Epithelial cell of proximal tubule (primary cell): Measurements from ENCODE around the gene ASS1. TPM values are rescaled to one million over a fixed set of nuclear protein-coding genes. Genes with fewer than 3 reads are reported as not detected.

Source experiments
- DNase-seq: peaks from one replicate; pipeline ENCODE4 v3.0.0-alpha.2; 2011; ENCODE audit warnings: low read depth
- H3K4me3 ChIP-seq: 2 replicates; pipeline ENCODE4 v1.5.1; 2011; ENCODE audit warnings: low read depth, mild to moderate bottlenecking, low read length
- CTCF ChIP-seq: conservative IDR thresholded peaks from 2 replicates; pipeline ENCODE4 v1.5.1; 2012; ENCODE audit warnings: low read depth, mild to moderate bottlenecking, low read length
- total RNA-seq: library from RNA; depleted of rRNA; stranded (reverse); fragments of >200 nt; gene quantifications from 2 replicates; pipeline ENCODE4 v1.2.3, GENCODE V29; 2015

The ASS1 gene
- total RNA-seq, 1 donor from 2014 or later, result 9.4 TPM

- no peak for DNase-seq
- no peak overlapping the region for H3K4me3 ChIP-seq
- TF ChIP-seq CTCF, result no peak
Measured at GRCh38 chr9:130544364-130544763, 99.6 kb downstream of the ASS1 start.

GRCh38 chr9:130548103-130548502, 103.3 kb downstream of the ASS1 start:
- H3K4me3 ChIP-seq, result no peak overlapping the region
- no peak for TF ChIP-seq CTCF
- no peak for DNase-seq

GRCh38 chr9:130549093-130549735, 104.5 kb downstream of the ASS1 start:
- no peak for TF ChIP-seq CTCF
- DNase-seq, result no peak
- no peak overlapping the region for H3K4me3 ChIP-seq

Other genes starting within 250 kb of the ASS1 start
- gene HMCN2, start 179.2 kb upstream of the ASS1 start, total RNA-seq, result 0.06 TPM in 1 of 2 replicates, not detected in the other
- 22.7 and 32.3 TPM in 2 replicates for gene FUBP3, start 134.6 kb downstream of the ASS1 start, total RNA-seq
- gene PRDM12, start 219.6 kb downstream of the ASS1 start, total RNA-seq, result not detected in 2 replicates
- 22.4 and 60.8 TPM in 2 replicates for gene EXOSC2, start 248.8 kb downstream of the ASS1 start, total RNA-seq